MM.1S (cell line): ENCODE results near the gene USP13.

ENCODE experiments used
- CTCF ChIP-seq: fragments of 300-600 bp; sonication (generic); IDR thresholded peaks from 2 replicates; pipeline ENCODE4 v1.5.1; 2016; ENCODE audit warnings: antibody characterized with exemption, low read length, mixed read lengths
- EZH2 ChIP-seq: fragments of 300-600 bp; sonication (generic); optimal IDR thresholded peaks from 2 replicates; pipeline ENCODE3; 2017; ENCODE audit warnings: low read depth, mild to moderate bottlenecking, antibody characterized with exemption, low read length, mixed read lengths

DNA sequence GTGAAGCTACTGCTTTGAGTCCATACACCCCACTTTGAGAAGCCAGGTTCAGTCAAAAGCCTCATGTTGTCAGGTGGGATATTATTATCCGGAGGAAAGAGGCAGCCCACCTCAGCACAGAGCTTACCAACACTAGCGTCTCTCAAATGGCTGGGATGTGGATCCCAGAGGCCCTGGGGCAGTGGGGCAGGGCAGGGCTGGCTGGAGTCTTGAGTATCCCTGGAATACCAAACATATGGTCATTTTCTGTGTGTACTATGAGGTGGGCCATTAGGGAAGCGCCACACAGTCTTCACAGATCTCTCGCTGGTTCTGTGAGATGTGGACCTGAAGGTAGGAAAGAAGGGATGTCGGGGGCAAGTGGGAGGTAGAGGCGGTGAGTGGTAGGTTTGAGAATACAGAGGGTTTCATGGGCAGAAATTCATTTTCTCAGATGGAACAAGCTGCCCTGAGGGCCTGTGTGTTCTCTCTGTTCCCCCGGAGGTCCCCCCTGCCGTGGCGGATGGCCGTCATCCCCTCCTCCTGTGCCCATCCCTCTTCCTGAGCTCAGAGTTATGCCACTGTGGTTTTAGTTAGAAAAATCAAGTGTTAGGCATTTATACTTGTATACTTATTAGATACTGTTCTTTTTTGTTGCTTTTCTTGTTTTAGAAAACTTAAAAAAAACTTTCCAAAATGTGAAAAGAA is 66.4 kb downstream of the USP13 start:
- TF ChIP-seq CTCF (no peak), EZH2 (no peak)
